ENCODE measurements around the gene PPP1R3G.
"Not testable (repeated sequence)": the region's sequence is repeated elsewhere in the genome, so short reads cannot be mapped to it uniquely, and the experiment has no call there.

The PPP1R3G gene

DNA sequence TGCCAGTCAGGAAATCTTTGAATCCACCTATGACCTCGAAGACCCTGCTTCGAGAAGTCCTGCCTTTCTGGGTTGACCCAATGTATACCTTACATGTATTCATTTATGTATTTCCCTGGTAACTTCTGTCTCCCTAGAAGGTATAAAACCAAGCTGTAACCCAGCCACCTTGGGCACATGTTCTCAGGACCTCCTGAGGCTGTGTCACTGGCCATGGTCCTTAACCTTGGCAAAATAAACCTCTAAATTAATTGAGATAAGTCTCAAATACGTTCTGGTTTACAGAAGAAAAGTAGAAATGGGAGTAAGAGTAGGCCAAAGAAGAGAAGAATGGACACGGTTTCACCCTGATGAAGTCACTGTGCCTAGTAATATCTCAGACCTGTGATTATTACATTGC is 30.0 kb upstream of the PPP1R3G start:
- H3K4me1 ChIP-seq = no peaks in the 10 kb centered on the region
- H3K9me3 ChIP-seq = no peaks in the 10 kb centered on the region
- TF ChIP-seq CTCF (IDR thresholded peaks at IDR 0.05; ENCODE audit: low read depth, low read length) = no peak
- H3K4me3 ChIP-seq (ENCODE audit: low read depth, low read length) = no peak overlapping the region
- no peaks in the 10 kb centered on the region for H3K27me3 ChIP-seq
- no peak for DNase-seq
- H3K36me3 ChIP-seq = no peaks in the 10 kb centered on the region

GRCh38 chr6:5058254-5058653 is 26.9 kb upstream of the PPP1R3G start:
- DNase-seq = no peak
- Histone ChIP-seq H3K9me3 (no peaks in the 10 kb centered on the region), H3K4me1 (no peaks in the 10 kb centered on the region), H3K36me3 (no peaks in the 10 kb centered on the region), H3K4me3 (ENCODE audit: low read depth, low read length) (no peak overlapping the region), H3K27me3 (no peaks in the 10 kb centered on the region)
- no peak for TF ChIP-seq CTCF (IDR thresholded peaks at IDR 0.05; ENCODE audit: low read depth, low read length)

GRCh38 chr6:5059036-5059896 is 25.9 kb upstream of the PPP1R3G start:
- TF ChIP-seq CTCF (IDR thresholded peaks at IDR 0.05; ENCODE audit: low read depth, low read length) = no peak
- no peaks in the 10 kb centered on the region for H3K36me3 ChIP-seq
- H3K9me3 ChIP-seq = no peaks in the 10 kb centered on the region
- no peaks in the 10 kb centered on the region for H3K27me3 ChIP-seq
- no peaks in the 10 kb centered on the region for H3K4me1 ChIP-seq
- no peak for DNase-seq
- no peak overlapping the region for H3K4me3 ChIP-seq (ENCODE audit: low read depth, low read length)

DNA sequence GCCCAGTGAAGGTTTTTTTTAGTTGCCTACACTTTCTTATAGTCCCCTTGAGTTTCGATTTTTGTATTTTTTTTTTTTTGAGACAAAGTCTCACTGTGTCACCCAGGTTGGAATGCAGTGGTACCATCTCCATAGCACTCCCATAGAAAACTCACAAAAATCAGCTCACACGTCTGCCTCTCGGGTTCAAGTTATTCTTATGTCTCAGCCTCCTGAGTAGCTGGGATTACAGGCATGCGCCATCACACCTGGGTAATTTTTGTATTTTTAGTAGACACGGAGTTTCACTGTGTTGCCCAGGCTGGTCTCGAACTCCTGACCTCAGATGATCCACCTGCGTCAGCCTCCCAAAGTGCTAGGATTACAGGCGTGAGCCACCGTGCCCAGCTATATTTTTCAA is 24.7 kb upstream of the PPP1R3G start:
- not testable (repeated sequence) for DNase-seq; H3K9me3 ChIP-seq; H3K4me3 ChIP-seq (ENCODE audit: low read depth, low read length); H3K4me1 ChIP-seq; H3K36me3 ChIP-seq; H3K27me3 ChIP-seq

- Histone ChIP-seq H3K4me1 (no peaks in the 10 kb centered on the region), H3K9me3 (no peaks in the 10 kb centered on the region), H3K36me3 (no peaks in the 10 kb centered on the region)
Measured at GRCh38 chr6:5061152-5061551, 24.0 kb upstream of the PPP1R3G start.

GRCh38 chr6:5063617-5064016 is 21.5 kb upstream of the PPP1R3G start:
- H3K4me3 ChIP-seq (ENCODE audit: low read depth, low read length) = no peak overlapping the region
- no peaks in the 10 kb centered on the region for H3K4me1 ChIP-seq
- H3K27me3 ChIP-seq = no peaks in the 10 kb centered on the region
- no peak for DNase-seq
- TF ChIP-seq CTCF (IDR thresholded peaks at IDR 0.05; ENCODE audit: low read depth, low read length) = no peak
- H3K36me3 ChIP-seq = no peaks in the 10 kb centered on the region
- H3K9me3 ChIP-seq = no peaks in the 10 kb centered on the region

More at GRCh38 chr6:5061152-5061551, 24.0 kb upstream of the PPP1R3G start:
- TF ChIP-seq CTCF (IDR thresholded peaks at IDR 0.05; ENCODE audit: low read depth, low read length) = no peak
- DNase-seq = no peak
- H3K4me3 ChIP-seq (ENCODE audit: low read depth, low read length) = no peak overlapping the region
- no peaks in the 10 kb centered on the region for H3K27me3 ChIP-seq

Data from BE2C (cell line).